Erythroblast (primary cell): ENCODE data around the gene APOL5.

Experiments used
- DNase-seq, 2 experiments: peaks; one replicate each; lab custom pipeline; 2025; lab: John Stamatoyannopoulos, UW
- GATA1 ChIP-seq: IDR thresholded peaks from 2 replicates; pipeline ENCODE4 v1.6.1; 2011; ENCODE audit warnings: low read depth, mild to moderate bottlenecking, control low read depth, low read length, moderate library complexity
- POLR2A ChIP-seq: IDR thresholded peaks from 2 replicates; pipeline ENCODE4 v1.6.1; 2011; ENCODE audit warnings: mild to moderate bottlenecking, low read length

Gene APOL5

GRCh38 chr22:35769974-35770373 is 52.3 kb downstream of the APOL5 start:
- no peak for TF ChIP-seq GATA1
- no peak for DNase-seq

GRCh38 chr22:35775339-35775738 is 57.7 kb downstream of the APOL5 start:
- no peak for TF ChIP-seq GATA1

GRCh38 chr22:35777335-35777975 is 59.8 kb downstream of the APOL5 start:
- TF ChIP-seq GATA1 (no peak), POLR2A (no peak)
- no peak for DNase-seq

More at GRCh38 chr22:35775339-35775738, 57.7 kb downstream of the APOL5 start:
- no peak for DNase-seq
